NCI-H345 treated with DMSO at 0.1 percent for 48 hours (cell line): ENCODE data around the gene AKT2.

ENCODE experiments used
- DNase-seq: peaks from one replicate; lab custom pipeline; 2025; ENCODE audit not compliant: unreplicated experiment; lab: John Stamatoyannopoulos, UW

AKT2 gene

DNA sequence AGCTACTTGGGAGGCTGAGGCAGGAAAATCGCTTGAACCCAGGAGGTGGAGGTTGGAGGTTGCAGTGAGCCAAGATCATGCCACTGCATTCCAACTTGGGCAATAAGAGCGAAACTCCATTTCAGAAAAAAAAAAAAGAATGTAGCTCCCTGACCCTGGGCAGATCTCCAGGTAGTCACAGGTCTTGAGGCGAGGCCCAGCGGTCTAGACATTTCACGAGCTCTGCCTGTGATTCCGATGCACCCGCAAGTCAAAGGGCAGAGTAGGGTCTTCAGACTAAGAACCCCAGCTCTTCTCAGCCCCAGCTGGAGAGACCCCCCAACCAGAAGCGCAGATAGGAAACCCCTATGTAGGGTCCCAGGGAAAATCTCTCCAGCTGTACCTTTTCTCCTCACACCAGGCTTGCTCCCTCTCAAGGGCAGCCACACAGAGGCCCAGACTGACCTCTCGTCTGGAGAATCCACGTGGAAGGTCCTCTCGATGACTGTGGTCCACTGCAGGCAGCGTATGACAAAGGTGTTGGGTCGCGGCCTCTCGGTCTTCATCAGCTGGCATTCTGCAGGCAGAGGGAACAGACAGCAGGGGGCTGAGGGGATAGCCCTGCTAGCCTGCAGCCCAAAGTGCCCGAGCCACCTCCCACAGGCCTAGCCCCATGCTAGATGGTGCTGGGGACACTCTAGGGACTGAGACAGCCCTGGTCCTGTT is 30.3 kb downstream of the AKT2 start:
- no peak for DNase-seq

GRCh38 chr19:40253611-40254092 is 31.5 kb downstream of the AKT2 start:
- DNase-seq, result no peak

- no peak for DNase-seq
Observed at GRCh38 chr19:40252395-40252794, 32.8 kb downstream of the AKT2 start.

GRCh38 chr19:40251991-40252390 is 33.2 kb downstream of the AKT2 start:
- DNase-seq, result no peak

GRCh38 chr19:40251244-40251643 is 33.9 kb downstream of the AKT2 start:
- no peak for DNase-seq

GRCh38 chr19:40249781-40250180 is 35.4 kb downstream of the AKT2 start:
- no peak for DNase-seq

DNA sequence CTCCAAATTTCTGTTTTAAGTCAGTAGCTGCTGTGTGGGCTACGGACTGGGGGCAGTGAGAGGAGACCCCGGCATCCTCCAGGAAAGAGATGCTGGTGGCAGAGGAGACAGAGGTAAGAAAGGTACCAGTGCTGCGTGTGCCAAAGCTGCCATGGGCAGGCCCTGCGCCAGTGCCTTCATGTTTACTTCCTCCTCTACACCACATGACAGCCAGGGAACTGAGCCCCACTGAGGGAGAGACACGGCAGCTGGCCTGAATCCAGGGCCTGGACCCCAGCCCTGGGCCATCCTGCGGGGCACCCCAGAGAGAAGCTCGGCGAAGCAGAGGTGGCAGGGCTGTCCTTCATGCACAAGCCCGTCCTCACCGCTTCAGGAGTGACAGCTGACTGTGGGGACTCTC is 35.9 kb downstream of the AKT2 start:
- no peak for DNase-seq

- no peak for DNase-seq
Observed at GRCh38 chr19:40247735-40248262, 37.3 kb downstream of the AKT2 start.

- no peak for DNase-seq
Observed at GRCh38 chr19:40247178-40247577, 38.0 kb downstream of the AKT2 start.

- no peak for DNase-seq
Observed at GRCh38 chr19:40246292-40247073, 38.7 kb downstream of the AKT2 start.

GRCh38 chr19:40245506-40246128 is 39.5 kb downstream of the AKT2 start:
- DNase-seq, result no peak

- DNase-seq, result no peak
Observed at GRCh38 chr19:40244579-40245317, 40.4 kb downstream of the AKT2 start.

GRCh38 chr19:40243181-40243580 is 42.0 kb downstream of the AKT2 start:
- no peak for DNase-seq

DNA sequence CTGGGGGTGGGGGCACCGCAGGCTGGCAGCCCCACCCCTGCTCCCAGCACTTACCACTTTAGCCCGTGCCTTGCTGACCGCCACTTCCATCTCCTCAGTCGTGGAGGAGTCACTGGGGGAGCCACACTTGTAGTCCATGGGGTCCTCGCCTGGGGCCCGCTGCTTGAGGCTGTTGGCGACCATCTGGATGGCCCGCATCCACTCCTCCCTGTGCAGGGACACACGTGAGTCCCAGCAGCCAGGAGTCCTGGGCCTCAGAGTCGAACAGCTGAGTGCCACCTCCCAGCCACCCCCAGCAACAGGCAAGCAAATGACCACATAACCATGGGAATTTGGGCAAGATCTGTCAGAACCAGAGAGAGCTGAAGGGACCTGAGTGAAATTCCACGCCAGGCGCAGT is 42.7 kb downstream of the AKT2 start:
- no peak for DNase-seq

DNA sequence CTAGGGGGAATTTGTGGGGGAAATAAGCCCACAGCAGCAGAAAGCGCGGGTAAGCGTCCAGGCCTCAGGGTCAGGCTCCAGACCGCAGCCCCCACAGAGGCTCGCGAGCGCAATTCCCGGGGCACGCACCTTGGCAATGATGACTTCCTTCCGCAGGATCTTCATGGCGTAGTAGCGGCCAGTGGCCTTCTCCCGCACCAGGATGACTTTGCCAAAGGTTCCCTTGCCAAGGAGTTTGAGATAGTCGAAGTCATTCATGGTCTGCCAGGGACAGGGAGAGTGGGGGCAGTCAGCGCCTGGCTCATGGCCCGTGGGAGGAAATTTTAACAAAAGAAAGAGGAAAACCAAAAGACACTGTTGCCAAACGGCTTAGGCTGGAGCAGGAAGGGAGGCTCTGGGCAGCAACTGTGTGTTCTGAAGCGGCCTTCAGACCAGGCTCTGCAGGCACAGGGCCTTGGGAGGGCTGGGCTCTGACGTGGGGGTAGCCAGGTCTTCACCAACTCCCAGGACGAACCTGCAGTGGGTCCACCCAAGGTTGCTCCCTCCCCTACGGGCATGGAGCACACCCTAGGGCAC is 43.2 kb downstream of the AKT2 start:
- DNase-seq, result no peak

DNA sequence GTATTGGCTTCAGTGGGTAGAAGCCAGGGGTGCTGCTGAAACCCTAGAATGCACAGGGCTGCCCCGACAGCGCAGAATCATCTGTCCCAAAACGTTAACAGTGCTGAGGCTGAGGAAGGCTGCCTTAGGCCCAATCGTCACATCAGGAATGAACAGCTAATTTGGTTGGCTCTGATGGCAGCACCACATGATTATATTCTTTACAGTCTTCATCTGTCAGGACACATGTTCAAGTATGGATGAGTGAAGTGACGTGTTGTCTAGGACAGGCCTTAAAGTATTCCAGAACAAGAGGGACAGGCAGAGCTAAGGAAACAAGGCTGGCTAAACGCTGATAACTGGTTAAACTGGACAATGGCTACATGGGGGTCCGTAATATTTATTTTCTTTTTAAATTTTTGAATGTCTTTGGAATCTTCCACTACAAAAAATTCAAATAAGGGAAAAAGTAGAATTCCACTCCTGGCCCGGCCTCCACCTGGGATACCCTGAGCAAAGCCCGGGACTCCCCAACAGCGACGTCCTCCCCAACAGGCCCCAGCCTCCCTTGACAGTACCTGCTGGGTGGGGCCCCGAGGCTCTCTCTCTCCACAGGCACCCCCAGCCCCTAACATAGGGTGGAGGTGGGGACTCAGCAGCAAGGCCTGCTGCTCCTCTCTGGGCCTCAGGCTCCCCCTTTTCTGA is 43.9 kb downstream of the AKT2 start:
- no peak for DNase-seq

DNA sequence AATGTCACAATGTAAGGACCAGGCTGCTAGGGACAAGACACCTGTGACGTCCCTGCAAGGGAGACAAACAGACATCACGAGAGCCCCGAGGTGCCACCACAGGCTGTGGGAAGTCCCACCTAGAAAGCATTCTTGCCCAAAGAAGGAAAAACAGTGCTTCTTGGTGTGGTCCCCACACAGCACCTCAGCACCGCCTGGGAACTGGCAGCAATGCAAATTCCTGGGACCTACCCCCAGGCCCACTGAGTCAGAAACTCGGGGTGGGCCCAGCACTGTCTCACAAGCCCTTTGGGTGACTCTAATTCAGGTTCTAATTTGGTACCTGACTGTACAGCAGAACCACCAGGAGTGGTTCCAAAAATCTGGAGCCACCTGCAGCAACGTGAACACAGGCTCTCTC is 44.8 kb downstream of the AKT2 start:
- no peak for DNase-seq

DNA sequence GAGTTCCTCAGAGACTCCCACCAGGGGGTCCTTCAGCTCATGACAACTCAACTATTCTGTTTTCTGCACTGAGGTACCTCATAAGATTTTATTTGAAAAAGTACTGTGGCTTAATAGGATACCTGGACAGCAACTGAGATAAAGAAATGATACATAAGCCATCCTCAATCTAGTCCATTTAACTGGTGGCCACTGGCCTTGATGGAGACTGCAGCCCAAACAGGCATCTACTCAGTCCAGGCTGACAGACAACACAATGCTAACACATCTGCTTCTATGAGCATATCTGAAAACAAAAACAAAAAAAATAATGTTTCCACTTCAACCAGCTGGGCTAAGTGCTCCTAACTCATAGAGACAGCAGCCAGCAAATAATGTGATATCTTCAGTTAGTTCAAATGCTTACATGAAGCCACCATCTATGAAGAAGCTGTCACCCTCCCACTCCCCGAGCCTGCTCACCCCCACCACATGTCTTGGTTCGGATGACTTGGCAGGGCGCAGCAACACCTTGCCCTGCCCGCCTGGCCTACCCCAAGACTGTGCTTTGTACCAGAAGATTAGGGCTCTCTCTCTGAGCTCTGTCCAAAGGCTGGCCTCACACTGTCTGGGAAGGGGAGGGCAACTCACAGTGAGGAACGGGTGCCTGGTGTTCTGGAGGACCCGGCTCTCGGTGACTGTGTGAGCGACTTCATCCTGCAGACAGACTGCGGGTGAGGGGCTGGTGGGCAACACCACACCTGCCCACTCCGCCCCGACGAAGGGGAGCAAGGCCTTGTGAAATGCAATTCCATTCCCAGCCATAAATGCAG is 45.5 kb downstream of the AKT2 start:
- DNase-seq, result no peak

DNA sequence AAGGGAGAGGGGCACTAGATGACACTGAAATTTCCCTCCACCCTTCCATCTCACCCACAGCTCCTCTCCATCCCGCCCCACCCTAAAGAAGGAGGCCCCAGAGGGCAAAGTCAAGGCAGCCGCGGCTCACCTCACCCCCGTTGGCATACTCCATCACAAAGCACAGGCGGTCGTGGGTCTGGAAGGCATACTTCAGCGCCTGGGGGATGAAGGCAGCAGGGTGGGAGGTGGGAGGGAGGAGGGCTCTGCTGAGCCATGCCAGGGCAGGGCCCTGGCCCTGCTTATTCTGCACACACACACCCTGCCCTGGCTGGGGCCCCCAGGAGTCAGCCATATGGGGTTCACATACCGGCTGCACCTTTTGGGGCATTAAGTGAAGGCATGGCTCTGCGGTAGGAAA is 46.4 kb downstream of the AKT2 start:
- DNase-seq, result no peak
